GM21737 (cell line): ENCODE data around the gene ANO2.
"Not testable (repeated sequence)": the region's sequence is repeated elsewhere in the genome, so short reads cannot be mapped to it uniquely, and the experiment has no call there.

ENCODE experiments used
- ATAC-seq: cut with Tn5 transposase; IDR thresholded peaks from one replicate; pipeline ENCODE4 v1.9.1; 2021; ENCODE audit warnings: mild to moderate bottlenecking, moderate library complexity; ENCODE audit not compliant: unreplicated experiment

The ANO2 gene

GRCh38 chr12:5689773-5690172, 255.3 kb downstream of the ANO2 start:
- no peak for ATAC-seq

- ATAC-seq: no peak
These were observed 256.8 kb downstream of the ANO2 start for GRCh38 chr12:5688226-5688625.

DNA sequence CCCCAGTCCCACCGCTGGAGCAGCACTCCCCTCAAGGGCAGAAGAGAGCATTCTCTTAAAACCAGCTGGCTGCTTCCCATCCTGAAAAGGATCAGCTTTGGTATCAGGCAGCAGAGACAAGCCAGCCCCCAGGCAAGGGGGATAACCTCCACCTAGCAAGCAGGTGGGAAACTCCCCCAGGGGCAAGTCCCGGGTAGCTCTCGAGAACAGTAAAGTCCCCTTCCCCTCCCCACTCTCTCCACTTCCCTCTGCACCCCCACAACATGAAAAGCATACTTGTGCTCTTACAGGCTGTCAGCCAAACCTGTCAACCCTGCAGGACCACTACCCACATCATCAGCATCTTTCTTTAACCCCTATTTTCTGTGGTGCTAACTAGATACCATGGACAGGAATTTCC, 259.1 kb downstream of the ANO2 start:
- ATAC-seq: no peak

DNA sequence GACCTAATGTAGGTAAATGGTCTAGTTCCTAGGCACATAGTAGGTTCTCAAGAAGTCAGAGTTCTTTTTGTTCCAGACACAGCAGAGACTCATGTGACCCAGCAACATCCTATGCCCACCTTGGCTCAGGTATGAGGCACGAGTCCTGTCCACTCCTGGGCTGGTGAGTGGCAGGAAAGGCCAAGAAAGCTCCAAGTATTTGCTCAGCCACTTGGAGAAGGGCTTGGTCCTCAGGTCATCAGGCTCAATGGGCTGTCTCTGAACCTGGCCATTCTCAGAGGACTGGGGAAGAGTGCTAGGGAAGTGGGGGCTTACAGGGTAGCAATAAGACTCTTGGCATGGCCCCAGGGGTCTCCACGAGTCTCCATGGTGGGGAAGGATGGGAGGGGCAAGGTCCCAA, 260.1 kb downstream of the ANO2 start:
- ATAC-seq: no peak

DNA sequence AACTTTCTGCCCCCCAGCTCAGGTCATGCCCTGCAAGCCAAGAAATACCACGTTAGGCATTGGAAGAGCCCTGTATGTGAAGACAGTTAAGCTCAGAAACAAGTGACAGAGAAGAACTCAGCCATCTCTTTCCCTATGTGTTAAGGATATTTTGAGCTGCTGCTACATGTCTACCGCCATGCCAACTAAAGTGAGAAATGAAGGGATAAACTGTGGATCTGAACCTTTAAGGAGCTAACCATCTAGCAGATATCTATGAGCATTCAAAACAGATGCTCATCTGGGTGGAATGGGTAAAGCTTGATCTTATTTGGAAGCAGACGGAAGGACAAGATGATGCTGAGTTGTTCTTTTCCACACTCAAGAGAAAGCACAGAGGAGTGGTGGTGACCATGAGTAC, 262.5 kb downstream of the ANO2 start:
- ATAC-seq: no peak

- ATAC-seq: no peak
These were observed 266.9 kb downstream of the ANO2 start for GRCh38 chr12:5678176-5678575.

GRCh38 chr12:5669624-5670023, 275.4 kb downstream of the ANO2 start:
- ATAC-seq: not testable (repeated sequence)

DNA sequence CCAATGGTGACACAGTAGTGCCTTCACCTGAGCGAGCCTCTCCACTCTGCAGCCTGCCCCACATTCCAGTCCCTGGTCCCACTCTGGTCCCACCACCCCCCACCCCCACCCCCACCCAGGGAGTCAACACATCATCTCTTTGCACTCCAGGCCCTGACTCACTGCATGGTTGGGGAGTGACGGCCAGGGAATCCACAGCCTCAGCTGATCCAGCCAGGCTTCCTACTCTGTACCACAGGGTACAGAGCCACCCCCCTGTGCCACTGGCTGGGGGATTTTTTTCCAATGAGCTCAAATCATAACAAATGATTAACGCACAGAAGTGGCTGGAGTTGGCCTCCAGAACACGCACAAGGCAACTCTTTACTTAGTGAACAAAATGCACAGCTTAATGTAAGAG, 279.4 kb downstream of the ANO2 start:
- ATAC-seq: no peak

- no peak for ATAC-seq
These were observed 283.2 kb downstream of the ANO2 start for GRCh38 chr12:5661811-5662210.

DNA sequence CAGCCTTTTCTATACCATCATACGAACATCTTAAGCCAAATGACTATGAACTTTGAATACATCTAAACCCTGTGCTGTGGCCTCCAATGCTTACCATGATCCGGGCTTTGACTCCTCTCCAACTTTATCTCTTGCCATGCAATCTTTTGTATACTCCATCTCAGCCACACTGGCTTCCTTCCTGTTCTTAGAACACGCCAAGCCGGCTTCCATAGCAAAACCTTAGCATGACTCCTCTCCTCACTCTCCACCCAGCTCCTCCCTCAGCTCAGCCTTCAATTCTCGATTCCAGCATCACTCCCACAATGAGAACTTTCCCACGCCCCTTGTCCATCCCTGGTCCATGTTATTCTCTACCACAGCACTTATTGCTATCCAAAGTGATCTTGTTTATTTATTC, 284.8 kb downstream of the ANO2 start:
- no peak for ATAC-seq

DNA sequence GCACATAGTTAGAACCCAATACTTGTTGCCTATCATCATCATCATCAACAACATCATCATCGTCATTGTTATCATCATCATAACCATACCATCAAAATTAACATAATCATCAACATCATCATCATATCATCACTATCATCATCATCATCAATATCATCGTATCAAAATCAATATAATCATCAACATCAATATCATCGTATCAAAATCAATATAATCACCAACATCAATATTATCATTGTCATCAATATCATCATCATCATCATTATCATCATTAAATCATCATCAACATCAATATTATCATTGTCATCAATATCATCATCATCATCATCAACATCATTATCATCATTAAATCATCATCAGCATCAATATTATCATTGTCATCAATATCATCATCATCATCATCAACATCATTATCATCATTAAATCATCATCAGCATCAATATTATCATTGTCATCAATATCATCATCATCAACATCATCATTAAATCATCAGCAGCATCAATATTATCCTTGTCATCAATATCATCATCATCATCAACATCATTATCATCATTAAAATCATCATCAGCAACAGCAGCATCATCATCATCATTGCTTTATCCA, 286.6 kb downstream of the ANO2 start:
- ATAC-seq: not testable (repeated sequence)

GRCh38 chr12:5656836-5657235, 288.2 kb downstream of the ANO2 start:
- no peak for ATAC-seq

GRCh38 chr12:5655120-5655519, 289.9 kb downstream of the ANO2 start:
- ATAC-seq: no peak

DNA sequence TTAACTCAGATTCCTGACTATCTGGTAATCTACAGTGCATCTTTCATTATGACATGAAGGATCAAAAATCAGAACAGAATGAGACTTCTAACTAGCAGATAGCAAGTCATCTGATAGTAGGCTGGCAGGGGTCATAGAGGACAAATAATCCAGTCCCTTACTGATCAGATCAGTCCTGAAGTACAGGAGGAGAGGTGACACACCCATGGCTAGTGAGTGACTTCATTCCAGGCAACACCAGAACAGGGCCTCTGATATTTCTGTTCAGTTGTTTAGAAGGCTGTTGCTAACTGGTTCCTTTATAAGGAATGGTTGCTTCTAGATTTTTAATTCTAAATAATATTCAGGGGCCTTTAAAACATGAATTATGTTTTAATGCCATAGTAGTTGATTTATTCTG, 291.0 kb downstream of the ANO2 start:
- no peak for ATAC-seq

DNA sequence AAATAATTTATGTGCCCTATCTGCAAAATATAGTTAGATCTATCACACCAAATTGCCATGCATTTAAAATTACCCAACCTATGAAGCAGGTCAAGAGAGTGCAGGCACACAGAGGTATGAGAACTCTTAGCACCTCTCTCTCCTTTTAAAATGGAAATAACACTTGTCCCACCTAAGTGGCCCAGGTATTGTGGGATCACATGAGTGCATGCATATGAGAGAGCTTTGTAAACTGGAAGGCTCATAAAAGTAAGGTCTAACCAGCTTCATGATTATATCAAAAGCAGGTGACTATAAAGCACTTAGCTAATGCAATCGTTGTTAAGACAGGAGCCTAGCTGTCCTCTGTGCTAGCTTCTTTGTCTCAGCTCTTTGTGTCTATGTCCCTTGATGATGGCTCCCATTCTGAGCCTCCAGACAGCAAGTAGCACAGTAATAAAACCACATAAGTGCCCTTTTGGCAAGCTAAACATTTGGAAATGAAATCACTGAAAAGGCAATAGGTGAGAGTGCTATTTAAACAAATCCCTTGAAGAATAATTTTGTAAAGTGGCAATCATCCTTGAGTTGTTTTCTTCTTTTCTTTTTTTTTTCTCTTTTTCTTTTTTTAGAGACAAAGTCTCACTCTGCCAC, 294.1 kb downstream of the ANO2 start:
- no peak for ATAC-seq

DNA sequence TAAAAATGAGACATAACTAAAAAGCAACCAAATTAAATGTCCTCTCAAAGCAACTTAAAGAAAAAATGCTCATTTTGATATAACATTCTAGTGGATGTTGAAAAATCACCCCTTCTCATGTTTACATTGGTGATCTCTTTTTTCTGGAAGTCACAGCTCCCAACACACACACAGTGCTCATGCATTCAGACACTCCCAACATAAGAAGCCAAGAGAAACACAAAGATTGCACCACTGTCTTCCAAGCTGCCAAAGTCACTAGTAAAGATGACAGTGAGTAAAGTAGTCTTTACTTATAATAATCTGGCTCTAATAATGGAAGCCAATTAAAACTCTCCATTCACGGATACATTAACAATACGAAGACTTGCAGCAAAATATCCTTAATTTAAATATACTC, 294.8 kb downstream of the ANO2 start:
- ATAC-seq: no peak

DNA sequence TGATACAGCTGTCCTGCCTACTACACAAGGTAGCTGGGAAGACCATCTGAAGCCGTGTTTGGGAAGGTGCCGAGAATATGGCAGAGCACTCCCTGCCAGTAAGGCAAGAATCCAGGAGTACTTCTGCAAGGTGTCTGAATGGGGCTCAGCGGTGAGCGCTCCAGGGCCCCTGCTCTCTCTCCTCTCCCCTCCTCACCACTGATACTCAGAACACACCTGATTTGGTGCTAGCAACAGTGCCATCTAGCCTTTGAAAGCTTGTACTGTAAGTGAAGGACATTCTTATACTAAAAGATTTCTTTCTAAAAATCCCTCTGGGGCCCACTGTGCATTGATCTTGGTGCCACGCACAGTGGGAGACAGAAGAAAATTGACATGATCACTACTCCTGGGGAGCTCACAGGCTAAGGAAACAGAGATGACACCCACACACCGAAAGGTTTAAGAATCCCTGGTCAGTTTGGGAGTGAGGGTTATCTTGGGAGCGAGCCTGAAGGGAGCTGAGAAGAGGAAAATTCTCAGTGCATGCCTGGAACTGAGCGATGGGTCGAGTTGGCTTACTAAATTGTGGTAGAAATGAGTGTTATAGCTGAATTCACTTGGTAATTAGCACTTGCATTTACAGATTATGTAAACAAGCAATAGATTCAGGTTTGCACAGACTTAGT, 296.2 kb downstream of the ANO2 start:
- ATAC-seq: no peak

DNA sequence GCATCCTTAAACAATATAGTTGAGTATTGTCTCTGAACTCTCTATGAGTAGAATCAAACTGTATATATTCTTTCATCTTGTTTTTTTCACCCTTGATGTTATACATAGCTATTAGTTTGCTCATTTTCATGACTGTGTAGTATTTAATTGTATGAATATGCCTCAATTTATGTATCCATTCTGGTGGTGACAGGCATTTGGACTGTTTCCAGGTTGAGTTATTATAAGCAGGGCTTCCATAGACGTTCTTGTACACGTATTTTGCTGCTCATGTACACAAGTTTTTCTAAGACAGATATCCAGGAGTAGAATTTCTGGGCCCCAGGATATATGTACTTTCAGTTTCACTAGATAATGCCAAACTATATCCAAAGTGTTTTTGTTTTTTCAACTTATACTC, 301.8 kb downstream of the ANO2 start:
- ATAC-seq: no peak

DNA sequence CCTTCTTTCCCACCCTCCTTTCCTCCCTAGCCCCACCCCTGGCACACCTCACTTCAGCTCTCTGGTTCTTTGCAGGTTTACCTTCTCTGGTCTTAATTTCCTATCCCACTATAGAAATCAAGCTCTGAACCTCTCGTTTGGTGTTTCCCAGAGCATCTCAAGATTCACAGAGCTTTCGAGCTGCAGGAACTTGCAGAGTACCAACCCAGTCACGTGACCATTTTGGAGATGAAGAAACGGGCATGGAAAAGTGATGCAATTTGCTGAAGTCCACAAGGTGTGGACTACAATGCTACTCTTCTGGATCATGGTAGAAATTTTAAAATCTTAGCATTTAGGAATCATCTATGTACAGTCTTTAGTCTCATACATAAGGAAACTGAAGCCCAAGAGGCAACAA, 307.4 kb downstream of the ANO2 start:
- ATAC-seq: no peak

GRCh38 chr12:5636907-5637306, 308.2 kb downstream of the ANO2 start:
- no peak for ATAC-seq

GRCh38 chr12:5633106-5633505, 312.0 kb downstream of the ANO2 start:
- ATAC-seq: no peak

DNA sequence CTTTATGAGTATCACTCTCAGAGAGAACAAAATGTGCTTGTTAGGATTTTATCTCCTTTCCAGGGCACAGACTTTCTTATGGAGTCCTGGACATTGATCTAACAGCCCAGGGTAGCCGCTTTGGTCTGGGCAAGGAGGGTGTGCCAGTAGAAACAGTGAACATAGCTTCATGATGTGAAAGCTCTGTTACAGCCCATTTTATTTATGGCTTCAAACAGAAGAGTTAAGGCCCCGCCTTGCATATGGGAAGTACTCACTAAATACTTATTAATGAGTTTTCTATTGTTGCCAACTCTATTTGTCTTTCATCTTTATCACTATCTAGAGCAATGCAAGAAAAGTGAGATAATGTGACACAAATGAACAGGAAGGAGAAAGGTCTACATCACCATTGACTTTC, 312.6 kb downstream of the ANO2 start:
- no peak for ATAC-seq

- ATAC-seq: no peak
These were observed 313.6 kb downstream of the ANO2 start for GRCh38 chr12:5631497-5631896.
